GM19438 (cell line): ENCODE measurements around the gene BAIAP2L2.
"Not testable (repeated sequence)": the region's sequence is repeated elsewhere in the genome, so short reads cannot be mapped to it uniquely, and the experiment has no call there.

ENCODE experiments used
- ATAC-seq: cut with Tn5 transposase; IDR thresholded peaks from one replicate; pipeline ENCODE4 v1.9.1; 2021; ENCODE audit warnings: low read depth; ENCODE audit not compliant: unreplicated experiment

The BAIAP2L2 gene

DNA sequence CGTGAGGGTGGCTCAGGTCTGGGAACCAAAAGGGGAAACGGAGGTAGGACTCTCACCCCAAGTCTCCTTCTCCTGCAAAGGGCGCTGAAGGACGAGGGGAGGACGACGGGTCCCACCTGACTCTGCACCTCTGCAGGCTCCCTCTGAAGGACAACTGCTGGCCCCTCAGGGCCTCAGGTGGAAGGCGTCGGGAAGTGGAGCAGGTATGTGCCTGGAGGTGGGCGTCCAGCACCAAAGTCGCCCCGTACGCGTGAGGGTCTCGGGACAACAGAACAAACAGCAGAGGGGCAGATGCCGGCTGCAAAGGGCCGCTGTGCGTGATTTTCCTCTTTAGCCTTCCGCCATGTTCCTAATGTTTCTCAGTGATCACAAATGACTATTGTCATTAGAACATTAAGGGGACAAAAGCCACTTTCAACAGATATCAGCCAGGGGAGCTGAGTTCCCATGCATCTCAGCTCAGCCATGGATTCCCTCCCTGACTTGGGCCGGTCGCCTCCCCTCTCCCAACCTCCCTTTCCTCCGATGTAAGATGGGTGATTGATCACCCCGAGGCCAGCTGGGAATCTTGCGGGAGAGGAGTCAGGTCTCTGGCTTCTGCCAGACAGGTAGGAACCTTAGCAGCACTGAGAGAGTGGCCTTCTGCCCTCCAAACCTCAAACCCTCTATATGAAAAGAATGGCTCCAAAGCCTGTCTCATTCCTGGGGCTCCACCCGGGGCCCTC is 27.3 kb downstream of the BAIAP2L2 start:
- ATAC-seq = no peak

GRCh38 chr22:38081941-38082828 is 28.3 kb downstream of the BAIAP2L2 start:
- ATAC-seq = no peak

DNA sequence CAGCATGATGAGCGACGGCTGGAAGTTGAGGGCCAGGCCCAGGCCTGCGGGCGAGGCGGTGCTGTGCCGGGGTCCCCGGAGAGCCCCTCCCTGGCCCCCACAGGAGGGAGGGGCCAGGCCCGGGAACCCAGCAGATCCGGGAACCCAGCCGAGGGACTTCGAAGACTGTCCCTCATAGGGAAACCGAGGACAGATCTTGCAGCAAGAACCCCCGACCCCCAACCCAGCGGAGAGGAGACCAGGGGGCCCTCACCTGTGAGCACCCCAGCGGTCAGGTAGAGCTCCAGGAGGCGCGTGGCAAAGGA is 28.9 kb downstream of the BAIAP2L2 start:
- no peak for ATAC-seq

- ATAC-seq = no peak
Observed at GRCh38 chr22:38080850-38081635, 29.4 kb downstream of the BAIAP2L2 start.

- no peak for ATAC-seq
Observed at GRCh38 chr22:38080474-38080849, 30.0 kb downstream of the BAIAP2L2 start.

DNA sequence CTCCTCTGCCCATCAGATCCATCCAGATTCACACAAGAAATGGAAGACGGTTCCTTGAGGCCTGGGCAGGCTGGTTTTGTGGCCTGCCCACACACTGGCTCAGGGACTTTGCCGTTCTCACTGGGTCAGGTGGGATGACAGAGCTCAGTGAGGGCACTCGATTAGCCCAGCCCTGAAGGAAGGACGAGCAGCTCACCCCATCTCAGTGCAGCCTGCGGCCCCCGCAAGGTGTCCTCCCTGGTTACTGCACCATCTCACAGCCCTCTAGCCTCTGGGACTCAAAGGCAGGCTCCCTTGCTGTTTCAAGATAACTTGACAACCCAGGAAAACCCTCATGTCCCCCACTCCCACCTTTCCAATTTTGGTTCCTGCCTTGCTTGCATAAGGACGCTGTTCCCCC is 30.7 kb downstream of the BAIAP2L2 start:
- ATAC-seq = no peak

- ATAC-seq = not testable (repeated sequence)
Observed at GRCh38 chr22:38079208-38079607, 31.3 kb downstream of the BAIAP2L2 start.

DNA sequence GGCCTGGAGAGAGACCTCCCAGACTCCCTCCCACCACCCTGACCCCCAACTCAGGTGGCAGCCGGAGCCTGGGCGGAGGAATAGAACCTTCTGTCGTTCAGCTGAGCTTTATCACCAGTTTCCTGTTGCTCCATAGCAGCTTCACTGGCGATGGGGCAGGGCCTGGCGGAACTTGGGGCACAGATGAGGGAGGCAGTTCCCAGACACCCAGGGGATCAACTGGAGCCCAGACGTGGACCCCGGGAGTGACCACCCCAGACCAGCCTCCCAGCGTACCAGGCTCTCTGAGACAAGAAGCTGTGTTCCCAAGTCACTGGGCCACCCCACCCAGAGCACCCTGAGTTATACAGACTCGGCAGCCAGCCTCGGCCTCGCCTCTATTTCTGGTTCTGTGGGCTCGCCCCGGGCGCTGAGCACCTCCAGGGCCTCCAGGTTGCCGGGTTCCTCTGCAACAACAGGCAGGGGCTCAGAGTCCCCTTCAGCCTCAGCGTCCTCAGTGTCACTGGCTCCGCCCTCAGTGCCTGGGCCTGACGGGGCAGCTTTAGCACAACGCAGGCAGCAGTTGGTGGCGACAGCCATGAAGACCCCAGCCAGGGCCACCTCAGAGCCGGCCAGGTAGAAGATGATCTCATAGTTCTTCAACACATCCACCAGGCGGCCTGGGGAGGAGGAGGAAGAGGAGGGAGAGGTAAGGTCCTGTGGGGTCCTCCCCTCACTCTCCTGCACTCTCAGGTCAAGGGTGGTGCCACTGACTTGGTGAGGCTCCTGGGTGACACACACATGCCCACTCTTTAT is 32.2 kb downstream of the BAIAP2L2 start:
- ATAC-seq = no peak

DNA sequence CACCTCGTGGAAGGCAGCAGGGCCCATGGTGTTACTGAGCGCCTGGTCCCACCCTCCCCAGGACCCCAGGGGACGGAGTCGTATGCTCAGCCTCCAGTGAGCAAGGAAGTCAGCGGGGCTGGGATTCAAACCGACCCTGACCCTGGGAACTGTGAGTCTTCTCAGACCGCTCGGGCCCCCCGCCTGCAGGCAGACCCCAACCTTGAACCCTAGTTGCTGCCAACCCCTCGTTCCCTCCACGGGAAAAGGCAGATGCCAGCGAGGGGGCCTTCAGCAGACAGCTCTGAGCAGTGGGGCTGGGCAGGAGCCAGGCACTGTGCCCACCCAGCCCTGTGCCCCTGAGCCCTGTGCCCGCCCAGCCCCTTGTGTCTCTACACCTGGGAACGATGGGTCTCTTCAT is 32.9 kb downstream of the BAIAP2L2 start:
- no peak for ATAC-seq

- no peak for ATAC-seq
Observed at GRCh38 chr22:38077096-38077495, 33.4 kb downstream of the BAIAP2L2 start.

GRCh38 chr22:38075961-38076360 is 34.5 kb downstream of the BAIAP2L2 start:
- no peak for ATAC-seq

- no peak for ATAC-seq
Observed at GRCh38 chr22:38075105-38075825, 35.2 kb downstream of the BAIAP2L2 start.

GRCh38 chr22:38074181-38075104 is 36.0 kb downstream of the BAIAP2L2 start:
- ATAC-seq = no peak

- ATAC-seq = no peak
Observed at GRCh38 chr22:38073150-38074130, 37.0 kb downstream of the BAIAP2L2 start.

GRCh38 chr22:38072322-38073149 is 37.9 kb downstream of the BAIAP2L2 start:
- no peak for ATAC-seq

DNA sequence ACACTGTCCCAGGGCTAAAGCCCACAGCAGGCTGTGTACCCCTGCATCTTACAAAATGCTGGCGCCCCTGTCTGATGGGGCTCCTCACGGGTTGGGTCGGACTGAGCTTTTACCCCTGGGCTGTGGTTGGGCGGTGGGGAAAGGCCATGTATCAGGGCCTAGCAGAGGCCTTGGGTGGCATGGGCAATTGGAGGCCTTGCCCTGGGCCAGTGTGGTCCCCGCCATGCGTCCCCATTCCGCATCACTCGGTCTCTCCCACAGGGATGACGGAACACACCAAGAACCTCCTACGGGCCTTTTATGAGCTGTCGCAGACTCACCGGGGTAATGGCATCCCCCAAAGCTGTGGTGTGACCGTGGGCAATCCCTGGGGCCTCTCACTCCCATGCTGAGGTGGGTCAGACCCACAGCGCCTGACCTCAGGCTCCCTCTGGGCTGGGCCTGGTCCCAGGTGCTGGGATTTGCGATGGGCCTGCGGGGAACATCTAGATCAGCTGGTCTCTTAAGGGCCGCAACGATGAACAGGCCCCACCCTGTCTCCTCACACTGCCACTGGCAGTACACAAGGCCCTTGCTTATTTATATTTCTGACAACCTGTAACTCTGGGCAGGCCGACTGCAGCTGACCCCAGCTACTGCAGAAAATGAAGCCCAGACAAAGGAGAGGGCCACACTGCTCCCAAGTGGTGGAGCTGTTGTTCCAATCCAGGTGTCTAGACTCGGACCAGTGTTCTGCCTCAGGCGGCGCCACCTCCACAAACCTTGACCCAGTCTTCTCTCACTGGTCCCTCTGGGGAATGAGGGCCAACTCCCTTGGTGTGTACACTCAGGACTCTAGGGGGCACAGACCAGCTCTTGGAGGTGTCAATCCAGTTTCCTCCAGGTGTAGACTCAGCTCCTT is 38.8 kb downstream of the BAIAP2L2 start:
- ATAC-seq = no peak
